Fibroblast of skin of abdomen (primary cell): ENCODE measurements around the gene AKAP13.

ENCODE experiments used
- DNase-seq: peaks from one replicate; pipeline ENCODE4 v3.0.0-alpha.2; 2013

The AKAP13 gene

DNA sequence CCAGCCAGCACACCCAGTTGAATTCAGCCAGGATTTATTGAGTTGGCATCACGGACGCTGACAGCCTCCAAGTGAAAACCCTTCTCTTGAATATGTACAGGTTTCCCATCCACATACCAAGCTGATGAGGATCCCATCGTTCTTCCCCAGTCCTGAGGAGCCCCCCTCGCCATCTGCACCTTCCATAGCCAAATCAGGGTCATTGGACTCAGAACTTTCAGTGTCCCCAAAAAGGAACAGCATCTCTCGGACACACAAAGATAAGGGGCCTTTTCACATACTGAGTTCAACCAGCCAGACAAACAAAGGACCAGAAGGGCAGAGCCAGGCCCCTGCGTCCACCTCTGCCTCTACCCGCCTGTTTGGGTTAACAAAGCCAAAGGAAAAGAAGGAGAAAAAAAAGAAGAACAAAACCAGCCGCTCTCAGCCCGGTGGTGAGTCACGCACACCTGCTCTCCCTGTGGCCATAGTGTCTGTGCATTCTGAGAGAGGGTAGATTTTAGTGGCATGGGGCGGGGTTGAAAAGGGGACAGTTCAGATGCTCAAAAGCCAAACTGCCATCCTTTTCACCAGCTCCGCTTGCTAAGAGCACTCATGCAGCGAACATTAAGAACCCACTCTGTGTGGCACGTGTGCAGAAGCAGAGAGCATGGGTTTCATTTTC, 363.1 kb downstream of the AKAP13 start:
- DNase-seq, result no peak

DNA sequence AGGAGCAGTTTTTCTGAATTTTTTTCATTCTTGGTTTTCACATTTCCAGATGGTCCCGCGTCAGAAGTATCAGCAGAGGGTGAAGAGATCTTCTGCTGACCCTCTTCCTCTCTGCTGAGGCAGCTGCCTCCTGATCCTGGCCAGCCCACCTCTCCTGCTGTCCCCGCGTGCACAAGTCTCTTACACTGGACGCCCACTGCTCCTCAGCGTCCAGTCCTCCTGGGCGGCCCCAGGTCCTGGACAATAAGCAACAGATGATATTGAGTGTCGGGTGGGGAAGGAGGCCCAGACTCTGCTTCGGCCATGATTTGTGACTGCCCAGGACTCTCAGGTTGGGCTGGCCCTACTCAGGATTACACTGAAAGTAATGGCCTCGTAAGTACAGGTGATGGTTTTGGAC, 364.2 kb downstream of the AKAP13 start:
- no peak for DNase-seq

DNA sequence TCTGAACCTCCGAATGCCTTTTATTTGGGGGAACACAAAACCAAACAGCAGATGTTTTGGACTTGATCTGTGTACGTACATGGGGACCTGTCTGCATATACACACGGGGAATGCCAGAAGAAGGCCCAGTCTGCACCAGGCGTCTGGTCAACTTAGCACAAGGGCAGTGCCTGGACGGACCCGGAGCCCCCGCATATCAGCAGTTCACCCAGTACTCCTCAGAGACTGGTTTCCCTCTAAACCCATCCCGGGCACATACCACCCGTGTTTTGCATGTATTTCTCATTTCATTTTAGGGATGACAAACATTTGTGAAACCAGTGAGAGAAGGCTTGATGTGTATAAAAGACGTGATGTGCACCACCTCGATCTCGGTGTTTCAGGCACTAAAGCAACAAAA, 364.6 kb downstream of the AKAP13 start:
- no peak for DNase-seq

DNA sequence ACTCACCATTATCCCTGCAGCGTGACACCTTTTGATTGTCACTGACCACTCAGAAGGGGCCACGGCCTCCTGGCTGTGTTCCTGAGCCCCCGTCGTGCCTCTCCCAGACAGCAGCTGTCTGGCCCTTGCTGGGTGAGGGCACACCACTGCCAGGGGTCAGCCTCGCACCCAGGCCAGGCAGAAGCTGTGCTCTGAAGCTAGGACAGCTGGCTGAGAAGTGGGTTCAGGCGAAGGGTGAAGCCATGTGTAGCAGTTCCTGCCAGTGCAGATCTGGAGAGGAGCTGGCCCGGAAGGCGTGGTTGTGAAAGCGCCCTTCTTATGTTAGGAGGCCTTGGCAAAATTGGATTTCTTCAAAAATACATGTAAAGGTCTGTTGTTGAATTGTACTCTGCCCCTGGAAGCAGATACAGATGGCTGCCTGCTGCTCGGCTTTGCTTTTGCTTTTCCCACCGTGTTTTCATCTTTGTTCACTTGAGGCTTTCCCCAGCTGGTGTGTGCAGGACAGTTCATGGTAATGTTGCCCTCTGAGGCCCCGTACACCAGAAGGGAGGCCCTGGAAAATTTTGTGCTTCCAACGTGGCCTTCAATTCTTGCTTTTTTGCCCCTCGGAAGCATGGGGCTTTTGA, 365.2 kb downstream of the AKAP13 start:
- DNase-seq, result no peak

- no peak for DNase-seq
These were observed 366.2 kb downstream of the AKAP13 start for GRCh38 chr15:85746641-85747040.

DNA sequence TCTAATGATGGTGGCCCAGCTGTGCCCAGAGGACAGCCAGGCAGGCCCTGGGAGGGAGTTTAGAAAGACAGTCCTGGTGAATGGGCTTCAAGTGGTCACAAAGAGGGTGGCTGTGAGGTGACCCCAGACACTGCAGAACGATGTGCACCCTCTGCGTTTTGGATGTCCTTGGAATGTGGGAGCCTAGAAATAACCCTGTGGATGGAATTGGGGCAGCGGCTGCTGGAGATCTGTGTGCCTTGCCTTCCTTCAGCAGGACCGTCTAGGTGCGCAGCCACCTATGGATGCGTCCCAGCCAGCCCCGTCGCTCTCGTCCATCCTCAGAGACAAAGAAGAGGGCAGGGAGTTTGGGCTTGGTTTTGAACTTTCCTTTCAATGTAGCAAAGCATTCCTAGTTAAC, 367.8 kb downstream of the AKAP13 start:
- no peak for DNase-seq

- no peak for DNase-seq
These were observed 368.3 kb downstream of the AKAP13 start for GRCh38 chr15:85748729-85749128.

DNA sequence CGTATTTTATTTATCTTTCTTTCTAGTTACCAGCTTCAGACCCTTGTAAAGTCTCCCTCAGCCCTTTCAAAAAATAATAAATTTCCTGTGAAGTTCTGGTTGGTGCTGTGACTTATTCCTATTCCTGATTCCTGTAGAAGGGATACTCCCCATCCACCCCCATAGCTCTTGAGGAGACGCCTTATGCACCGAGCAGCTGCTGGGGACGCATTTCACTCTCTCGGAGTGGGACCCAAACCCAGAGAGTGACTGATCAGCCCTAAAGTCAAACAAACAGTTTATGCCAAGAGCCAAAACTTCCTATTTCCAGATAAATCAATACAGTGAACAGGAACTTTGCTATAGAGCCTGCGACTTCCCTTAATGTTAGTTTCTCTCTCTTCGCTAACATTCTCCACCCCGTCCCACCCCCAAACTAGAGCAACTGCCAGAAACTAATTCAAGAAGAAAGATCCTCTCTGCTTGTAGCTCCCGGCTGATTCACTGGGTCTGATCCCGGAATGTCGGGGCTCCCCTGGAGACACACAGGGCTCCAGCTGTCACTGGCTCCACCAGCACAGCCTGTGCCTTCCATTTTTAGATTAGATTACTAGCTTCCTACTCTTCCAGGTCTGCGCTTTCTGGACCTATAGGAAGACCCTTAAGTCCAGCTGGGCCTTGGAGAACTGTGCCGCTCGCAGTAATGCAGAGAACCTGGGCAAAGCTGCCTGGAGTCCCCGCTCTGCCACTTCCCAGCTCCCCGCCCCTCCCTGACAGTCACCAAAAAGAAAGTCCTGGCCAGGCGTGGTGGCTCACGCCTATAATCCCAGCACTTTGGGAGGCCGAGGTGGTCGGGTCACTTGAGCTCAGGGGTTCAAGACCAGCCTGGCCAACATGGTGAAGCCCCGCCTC, 369.1 kb downstream of the AKAP13 start:
- DNase-seq, result peak; percentile 48

GRCh38 chr15:85750319-85751290, 370.2 kb downstream of the AKAP13 start:
- DNase-seq, result peak; percentile 41

DNA sequence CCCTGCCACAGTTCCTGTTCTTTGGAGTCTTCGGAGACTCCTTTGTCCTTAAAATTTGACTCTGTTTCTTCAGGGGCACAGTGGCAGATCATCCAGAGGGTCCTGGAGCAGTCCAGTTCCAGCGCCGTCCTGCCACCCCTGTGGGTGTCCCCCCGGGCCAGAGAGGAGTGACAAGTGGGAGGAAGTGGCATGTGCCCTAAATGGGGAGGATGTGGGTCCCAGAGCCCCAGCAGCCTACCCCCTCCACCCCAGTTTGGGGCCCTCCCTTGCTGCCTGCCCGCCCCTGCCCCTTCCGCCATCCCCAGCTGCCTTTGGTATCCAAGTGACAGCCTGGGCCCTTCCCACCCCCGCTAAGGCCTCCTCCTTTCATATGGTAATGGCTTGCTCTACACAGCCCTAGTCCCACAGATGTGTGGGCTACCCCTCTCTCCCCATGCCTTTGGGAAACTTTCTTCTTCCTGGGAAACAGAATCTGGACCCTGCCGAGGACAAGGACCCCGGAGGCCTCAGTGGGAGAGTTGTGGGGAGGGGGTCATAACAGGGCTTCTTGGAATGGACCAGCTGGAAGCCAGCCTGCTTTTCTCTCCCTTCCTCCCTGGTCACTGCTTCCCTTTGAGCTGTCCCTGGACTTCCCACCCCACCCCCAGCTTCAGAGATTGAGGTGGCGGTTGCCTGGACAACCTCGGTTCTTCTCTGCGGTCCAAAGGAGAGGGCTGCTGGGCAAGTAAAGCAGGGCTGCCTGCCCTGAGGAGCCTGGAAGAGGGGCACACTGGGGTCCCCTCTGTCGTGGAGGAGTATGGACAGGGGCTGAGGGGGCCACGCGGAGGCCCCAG, 371.1 kb downstream of the AKAP13 start:
- DNase-seq, result no peak

GRCh38 chr15:85752124-85752475, 371.7 kb downstream of the AKAP13 start:
- DNase-seq, result no peak

DNA sequence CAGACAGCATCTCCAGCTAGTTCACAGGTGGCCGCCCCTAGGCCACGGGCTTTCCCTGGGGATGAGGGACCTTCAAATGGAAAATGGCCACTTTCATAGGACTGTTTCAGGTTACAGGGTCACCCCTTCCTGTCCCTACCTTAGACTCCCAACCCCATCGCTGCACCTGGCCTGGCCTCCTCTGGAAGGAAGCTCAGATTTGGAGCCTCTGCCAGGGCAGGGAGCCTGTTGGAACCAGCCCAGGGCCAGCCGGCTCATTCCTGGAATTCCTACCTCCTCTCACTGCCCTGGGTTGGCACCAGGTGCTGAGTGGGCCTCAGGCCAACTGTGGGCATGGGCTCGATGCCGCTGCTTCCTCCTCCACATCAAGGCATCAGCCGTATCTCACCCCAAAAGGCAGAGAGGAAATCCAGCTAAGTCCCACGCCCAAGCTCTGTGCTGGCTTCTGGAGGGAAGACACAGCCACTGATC, 372.1 kb downstream of the AKAP13 start:
- DNase-seq, result no peak

DNA sequence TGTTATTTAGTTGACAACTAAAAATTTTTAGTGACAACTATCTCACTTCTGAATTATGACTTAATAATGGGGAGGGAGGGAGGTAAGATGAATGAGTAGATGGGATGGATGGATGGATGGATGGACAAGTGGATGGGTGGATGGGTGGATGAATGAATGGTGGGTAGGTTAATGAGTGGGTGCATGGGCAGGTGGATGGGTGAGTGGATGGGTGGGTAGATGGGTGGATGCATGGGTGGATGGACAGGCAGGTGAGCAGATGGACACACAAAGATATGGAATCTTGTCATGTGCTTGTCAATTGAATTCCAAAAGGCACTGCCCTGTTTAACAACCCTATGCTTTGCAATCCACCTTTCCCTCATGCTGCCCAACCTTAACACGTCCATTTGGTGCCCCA, 372.9 kb downstream of the AKAP13 start:
- no peak for DNase-seq

- no peak for DNase-seq
These were observed 373.5 kb downstream of the AKAP13 start for GRCh38 chr15:85753791-85754452.

- DNase-seq, result no peak
These were observed 374.6 kb downstream of the AKAP13 start for GRCh38 chr15:85754989-85755388.

GRCh38 chr15:85755471-85755870, 375.1 kb downstream of the AKAP13 start:
- no peak for DNase-seq

GRCh38 chr15:85755942-85756341, 375.5 kb downstream of the AKAP13 start:
- DNase-seq, result no peak

DNA sequence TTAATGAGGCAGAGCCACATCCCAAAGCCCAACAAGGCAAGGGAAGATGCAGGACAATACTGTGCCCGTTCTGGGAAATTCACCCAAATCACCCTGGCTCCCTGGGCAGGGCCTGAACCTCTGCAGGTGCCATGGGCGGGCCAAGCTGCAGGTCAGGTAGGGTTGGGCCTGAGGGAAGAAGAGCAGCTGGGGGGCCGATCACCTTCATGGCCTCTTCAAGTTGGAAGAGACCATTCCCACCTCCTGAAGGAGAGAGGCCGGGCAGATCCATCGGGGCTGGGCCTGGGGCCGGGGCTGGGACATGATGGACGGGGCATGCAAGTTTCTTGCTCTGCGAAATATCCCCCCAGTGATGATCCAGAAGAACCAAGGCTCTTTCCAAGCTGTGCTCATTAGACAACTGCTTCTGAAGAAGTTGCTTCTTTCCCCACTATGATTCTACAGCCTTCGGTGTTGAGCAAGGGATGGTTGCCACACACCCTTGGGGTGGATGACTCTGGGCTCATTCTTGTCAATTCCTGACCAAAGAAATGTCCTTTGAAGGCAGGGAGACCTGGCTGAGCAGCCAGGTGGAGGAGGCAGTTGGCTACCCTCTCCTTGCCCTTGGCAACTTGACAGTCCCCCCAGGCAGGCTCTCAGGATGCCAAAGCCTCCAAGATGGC, 376.1 kb downstream of the AKAP13 start:
- no peak for DNase-seq

DNA sequence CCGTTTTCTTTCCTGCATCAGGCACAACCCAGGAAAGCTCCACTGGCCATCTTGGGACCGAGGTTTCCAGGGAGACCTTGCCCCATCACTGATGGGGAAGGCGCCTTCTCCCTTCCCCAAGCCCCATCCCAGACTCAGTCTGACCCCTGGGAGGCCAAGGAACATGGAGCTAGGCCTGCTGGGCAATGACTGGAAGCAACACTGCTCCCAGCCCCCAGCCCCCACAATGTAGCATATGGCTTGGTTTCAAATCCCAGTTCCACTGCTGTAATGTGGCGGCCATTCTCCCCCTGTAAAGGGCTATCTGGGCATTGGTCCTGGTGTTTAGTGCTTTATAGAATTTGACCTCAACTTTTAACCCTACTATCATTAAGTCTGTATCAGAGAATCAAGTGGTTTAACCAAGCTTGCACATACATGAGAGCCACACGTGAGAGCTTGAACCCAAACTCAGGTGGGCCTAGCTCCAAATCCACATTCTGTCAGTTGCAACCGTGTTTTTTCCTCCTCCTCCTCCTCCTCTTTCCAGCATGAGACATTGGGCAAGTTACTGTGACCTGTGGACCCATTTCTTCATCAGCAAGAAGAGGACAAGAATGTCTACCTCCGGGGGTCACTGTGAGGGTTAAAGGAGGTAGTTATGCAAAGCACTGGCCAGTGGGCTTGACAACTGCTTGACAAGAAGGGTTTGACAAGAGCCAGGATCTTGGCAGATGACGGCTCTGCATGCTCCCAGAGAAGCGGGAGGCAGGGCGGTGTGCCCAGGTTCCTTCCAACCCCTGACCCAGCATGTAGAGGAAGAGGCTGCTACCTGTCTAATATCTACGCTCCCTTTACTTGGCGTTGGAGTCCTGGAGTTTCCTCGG, 376.9 kb downstream of the AKAP13 start:
- no peak for DNase-seq
